Measurements from ENCODE around the gene TAS2R41.
"Not testable (repeated sequence)": the region's sequence is repeated elsewhere in the genome, so short reads cannot be mapped to it uniquely, and the experiment has no call there.

The TAS2R41 gene

GRCh38 chr7:143460271-143460979 lies 17.2 kb upstream of the TAS2R41 start:
- no peak overlapping the region for H3K4me3 ChIP-seq (ENCODE audit: low read length)
- no peak for DNase-seq (ENCODE audit: low read depth)
- TF ChIP-seq, protein P1, sequence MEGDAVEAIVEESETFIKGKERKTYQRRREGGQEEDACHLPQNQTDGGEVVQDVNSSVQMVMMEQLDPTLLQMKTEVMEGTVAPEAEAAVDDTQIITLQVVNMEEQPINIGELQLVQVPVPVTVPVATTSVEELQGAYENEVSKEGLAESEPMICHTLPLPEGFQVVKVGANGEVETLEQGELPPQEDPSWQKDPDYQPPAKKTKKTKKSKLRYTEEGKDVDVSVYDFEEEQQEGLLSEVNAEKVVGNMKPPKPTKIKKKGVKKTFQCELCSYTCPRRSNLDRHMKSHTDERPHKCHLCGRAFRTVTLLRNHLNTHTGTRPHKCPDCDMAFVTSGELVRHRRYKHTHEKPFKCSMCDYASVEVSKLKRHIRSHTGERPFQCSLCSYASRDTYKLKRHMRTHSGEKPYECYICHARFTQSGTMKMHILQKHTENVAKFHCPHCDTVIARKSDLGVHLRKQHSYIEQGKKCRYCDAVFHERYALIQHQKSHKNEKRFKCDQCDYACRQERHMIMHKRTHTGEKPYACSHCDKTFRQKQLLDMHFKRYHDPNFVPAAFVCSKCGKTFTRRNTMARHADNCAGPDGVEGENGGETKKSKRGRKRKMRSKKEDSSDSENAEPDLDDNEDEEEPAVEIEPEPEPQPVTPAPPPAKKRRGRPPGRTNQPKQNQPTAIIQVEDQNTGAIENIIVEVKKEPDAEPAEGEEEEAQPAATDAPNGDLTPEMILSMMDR (IDR thresholded peaks at IDR 0.05; ENCODE audit: insufficient read depth, low read depth, low read length, missing control alignments): no peak

DNA sequence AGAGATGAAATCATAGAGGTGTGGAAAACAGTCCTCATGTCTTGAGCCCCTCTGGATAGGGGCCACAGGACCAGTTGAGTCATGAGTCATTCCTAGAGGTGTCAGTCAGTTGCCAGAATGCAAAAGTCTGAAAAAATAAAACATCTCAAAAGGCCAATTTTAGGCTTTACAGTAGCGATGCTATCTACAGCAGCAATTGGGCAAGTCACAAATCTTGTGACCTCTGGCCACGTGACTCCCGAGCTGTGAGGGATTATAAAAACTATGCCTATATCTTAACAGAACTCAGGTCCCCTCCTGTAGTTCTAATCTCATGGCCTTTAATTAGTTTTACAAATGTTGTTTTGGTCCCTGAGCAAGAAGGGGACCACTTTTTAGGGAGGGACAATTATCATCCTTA lies 15.6 kb upstream of the TAS2R41 start:
- TF ChIP-seq, protein P1 (IDR thresholded peaks at IDR 0.05; ENCODE audit: insufficient read depth, low read depth, low read length, missing control alignments): no peak
- DNase-seq (ENCODE audit: low read depth): no peak
- H3K4me3 ChIP-seq (ENCODE audit: low read length): no peak overlapping the region

- no peak overlapping the region for H3K4me3 ChIP-seq (ENCODE audit: low read length)
- TF ChIP-seq, protein P1 (IDR thresholded peaks at IDR 0.05; ENCODE audit: insufficient read depth, low read depth, low read length, missing control alignments): no peak
- no peak for DNase-seq (ENCODE audit: low read depth)
These were observed 14.1 kb upstream of the TAS2R41 start for GRCh38 chr7:143463556-143463955.

DNA sequence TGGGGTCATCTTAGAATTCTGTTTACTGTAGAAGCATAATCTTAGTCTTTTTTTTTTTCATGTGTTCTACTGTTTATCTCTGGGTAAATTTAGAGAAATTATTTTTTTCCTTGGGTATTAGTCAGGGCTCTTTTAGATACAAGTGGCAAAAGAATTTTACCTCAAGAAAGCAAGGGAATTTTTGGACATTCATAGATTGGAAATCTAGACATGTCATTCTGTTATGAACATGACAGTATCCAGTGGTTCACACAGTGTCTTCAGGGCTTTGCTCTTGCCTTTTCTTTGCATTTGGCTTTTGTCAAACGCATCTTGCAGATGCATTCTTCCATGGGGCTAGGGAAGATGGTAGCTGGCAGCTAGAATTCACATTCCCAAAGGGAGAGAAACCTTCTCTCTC lies 13.7 kb upstream of the TAS2R41 start:
- no peak for DNase-seq (ENCODE audit: low read depth)
- no peak overlapping the region for H3K4me3 ChIP-seq (ENCODE audit: low read length)
- TF ChIP-seq, protein P1 (IDR thresholded peaks at IDR 0.05; ENCODE audit: insufficient read depth, low read depth, low read length, missing control alignments): no peak

- TF ChIP-seq, protein P1 (IDR thresholded peaks at IDR 0.05; ENCODE audit: insufficient read depth, low read depth, low read length, missing control alignments): no peak
- H3K4me3 ChIP-seq (ENCODE audit: low read length): no peak overlapping the region
- peak; percentile 78 for DNase-seq (ENCODE audit: low read depth)
These were observed 9.9 kb upstream of the TAS2R41 start for GRCh38 chr7:143467724-143468123.

GRCh38 chr7:143472071-143472689 lies 5.5 kb upstream of the TAS2R41 start:
- H3K4me3 ChIP-seq (ENCODE audit: low read length): not testable (repeated sequence)
- DNase-seq (ENCODE audit: low read depth): peak; percentile 94

- H3K4me3 ChIP-seq (ENCODE audit: low read length): no peak overlapping the region
- DNase-seq (ENCODE audit: low read depth): no peak
- TF ChIP-seq, protein P1 (IDR thresholded peaks at IDR 0.05; ENCODE audit: insufficient read depth, low read depth, low read length, missing control alignments): no peak
These were observed 1.5 kb downstream of the TAS2R41 start for GRCh38 chr7:143479055-143479766.
